MM.1S (cell line): ENCODE measurements around the gene BCL2.

ENCODE experiments used
- CTCF ChIP-seq: fragments of 300-600 bp; sonication (generic); IDR thresholded peaks from 2 replicates; pipeline ENCODE4 v1.5.1; 2016; ENCODE audit warnings: antibody characterized with exemption, low read length, mixed read lengths
- EZH2 ChIP-seq: fragments of 300-600 bp; sonication (generic); optimal IDR thresholded peaks from 2 replicates; pipeline ENCODE3; 2017; ENCODE audit warnings: low read depth, mild to moderate bottlenecking, antibody characterized with exemption, low read length, mixed read lengths

GRCh38 chr18:63264871-63265270, 54.7 kb downstream of the BCL2 start:
- TF ChIP-seq CTCF: no peak
- TF ChIP-seq EZH2: no peak
